Right lobe of liver (tissue), 6 donors: ENCODE measurements around the gene CACNA2D2. TPM values are rescaled to one million over a fixed set of nuclear protein-coding genes. Genes with fewer than 3 reads are reported as not detected.

Experiments
- ATAC-seq, 4 donors: fragments of 200-7000 bp; cut with Tn5 transposase; one replicate each; pipeline ENCODE4 v1.9.1; 2020; ENCODE audit warnings: mild to moderate bottlenecking in 4 of 4, moderate library complexity in 4 of 4
- DNase-seq, 3 donors: peaks; one replicate each; pipeline ENCODE4 v3.0.0-alpha.2; 2020
- H3K27ac ChIP-seq, 3 donors: fragments of 200-600 bp; one replicate each; pipeline ENCODE4 v1.8.0; 2022
- H3K27me3 ChIP-seq, 2 donors: fragments of 200-600 bp; one replicate each; pipeline ENCODE4 v1.8.0; 2022
- H3K36me3 ChIP-seq, 4 donors: fragments of 200-600 bp; sonication (generic) in 1 of 4; one replicate each; pipeline versions ENCODE4 v1.5.1 to v1.8.0; 2017 to 2022; ENCODE audit warnings: control low read depth in 1 of 4
- H3K4me1 ChIP-seq, 4 donors: fragments of 200-600 bp; sonication (generic) in 1 of 4; one replicate each; pipeline versions ENCODE4 v1.5.1 to v1.8.0; 2017 to 2022; ENCODE audit warnings: control low read depth in 1 of 4
- H3K4me3 ChIP-seq, 3 donors: fragments of 200-600 bp; one replicate each; pipeline ENCODE4 v1.8.0; 2022
- H3K9me3 ChIP-seq, 4 donors: fragments of 200-600 bp; sonication (generic) in 1 of 4; one replicate each; pipeline versions ENCODE4 v1.5.1 to v1.8.0; 2017 to 2022; ENCODE audit warnings: control low read depth in 1 of 4
- POLR2A ChIP-seq: fragments of 450-650 bp; IDR thresholded peaks from one replicate; pipeline ENCODE4 v1.6.1; 2017; ENCODE audit warnings: antibody characterized with exemption, mild to moderate bottlenecking
- WGBS: methylation state at CpG from one replicate; pipeline ENCODE4 v1.1.6; 2018; ENCODE audit warnings: low coverage, low lambda C conversion rate; ENCODE audit not compliant: insufficient coverage; ENCODE audit errors: missing lambda C conversion rate; 5-methylcytosine and 5-hydroxymethylcytosine counted together
- intact Hi-C, 2 donors: fragments of 100-400 bp; cut with DNase I; formaldehyde crosslinking; loops; one replicate each; pipeline versions ENCODE4 v1.11.2 to v1.14.1; 2022
- total RNA-seq, 6 experiments: library from RNA; depleted of rRNA in 2 of 6; stranded (reverse); fragments of >200 nt in 2 of 6; fragmentation: NEBNext Ultra II Directional in 3 of 6; extraction: Animal tissue kit (Norgen Biotek cat#: 25700) in 3 of 6; gene quantifications; one replicate each; pipeline versions ENCODE4 v1.1.0 to v1.2.4, GENCODE V29; 2016 to 2023
- TF ChIP-seq, protein P1 (sequence below), 4 donors: fragments of 200-600 bp in 3 of 4; fragments of 450-650 bp in 1 of 4; IDR thresholded peaks; one replicate each; pipeline versions ENCODE4 v1.5.1 to v1.8.0; 2016 to 2022; ENCODE audit warnings: antibody characterized with exemption in 4 of 4, mild to moderate bottlenecking in 2 of 4
- donor health status: DM: no; HTN: yes; CAD: no.
- donor health status: DM: no; HTN: no; CAD: no.
- donor health status: DM: no; HTN: no; CAD: no.
- donor health status: DM: no; HTN: yes; CAD: no.
- donor health status: DM: no; HTN: yes; CAD: no.

Gene CACNA2D2
- total RNA-seq, 6 experiments from 2014 or later: 0.06 to 0.39 (median 0.26) TPM; not detected in 1

DNA sequence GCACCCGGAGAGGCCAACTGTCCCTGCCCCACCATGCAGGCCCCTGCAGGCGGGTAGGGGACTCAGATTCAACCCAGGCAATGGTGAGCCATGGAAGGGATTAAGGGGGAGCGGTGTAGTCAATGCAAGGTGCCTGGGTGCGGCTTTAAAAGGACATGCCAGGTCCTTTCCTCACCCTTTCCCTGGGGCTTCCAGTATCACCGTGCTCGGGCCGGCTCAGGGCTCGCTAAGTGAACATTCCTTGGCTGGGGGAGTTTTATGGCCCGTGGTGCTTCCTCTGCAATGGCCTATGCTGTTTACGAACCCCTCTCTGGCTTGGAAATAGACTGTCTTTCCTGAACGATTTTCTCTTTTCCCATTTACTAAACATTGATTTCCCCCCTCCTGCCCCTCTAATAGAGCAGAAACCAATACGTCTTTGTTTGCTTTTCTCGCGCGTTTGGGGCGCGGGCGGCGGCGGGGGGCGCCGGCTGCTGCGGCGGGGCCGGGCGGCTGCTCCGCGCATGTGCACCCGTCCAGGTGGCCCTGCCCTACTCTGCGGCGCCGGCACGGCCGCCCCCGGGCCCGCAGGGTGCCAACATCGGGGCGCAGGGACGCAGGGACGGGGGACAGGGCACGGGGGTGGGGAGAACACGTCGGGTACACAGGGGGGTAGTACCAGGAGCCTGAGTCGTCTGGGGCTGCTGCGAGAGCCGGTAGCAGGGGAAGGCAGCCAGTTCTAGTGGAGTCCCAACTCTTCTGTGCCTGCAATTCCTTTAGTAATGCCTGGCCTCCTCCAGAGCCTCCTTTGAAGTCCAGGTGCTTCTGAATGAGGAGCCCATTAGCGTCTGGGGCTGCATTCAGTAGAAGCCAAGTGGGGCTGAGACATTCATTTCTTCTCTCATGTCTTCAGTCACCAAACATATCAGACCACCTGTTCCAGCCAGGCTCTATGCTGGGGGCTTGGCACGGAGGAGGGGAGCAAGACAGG is 26.9 kb upstream of the CACNA2D2 start:
- Histone ChIP-seq H3K4me3 (no peak overlapping the region), H3K27ac (no peak overlapping the region), H3K27me3 (no peaks in the 10 kb centered on the region), H3K9me3 (no peaks in the 10 kb centered on the region), H3K4me1 (no peaks in the 10 kb centered on the region), H3K36me3 (no peaks in the 10 kb centered on the region)
- TF ChIP-seq, protein P1, sequence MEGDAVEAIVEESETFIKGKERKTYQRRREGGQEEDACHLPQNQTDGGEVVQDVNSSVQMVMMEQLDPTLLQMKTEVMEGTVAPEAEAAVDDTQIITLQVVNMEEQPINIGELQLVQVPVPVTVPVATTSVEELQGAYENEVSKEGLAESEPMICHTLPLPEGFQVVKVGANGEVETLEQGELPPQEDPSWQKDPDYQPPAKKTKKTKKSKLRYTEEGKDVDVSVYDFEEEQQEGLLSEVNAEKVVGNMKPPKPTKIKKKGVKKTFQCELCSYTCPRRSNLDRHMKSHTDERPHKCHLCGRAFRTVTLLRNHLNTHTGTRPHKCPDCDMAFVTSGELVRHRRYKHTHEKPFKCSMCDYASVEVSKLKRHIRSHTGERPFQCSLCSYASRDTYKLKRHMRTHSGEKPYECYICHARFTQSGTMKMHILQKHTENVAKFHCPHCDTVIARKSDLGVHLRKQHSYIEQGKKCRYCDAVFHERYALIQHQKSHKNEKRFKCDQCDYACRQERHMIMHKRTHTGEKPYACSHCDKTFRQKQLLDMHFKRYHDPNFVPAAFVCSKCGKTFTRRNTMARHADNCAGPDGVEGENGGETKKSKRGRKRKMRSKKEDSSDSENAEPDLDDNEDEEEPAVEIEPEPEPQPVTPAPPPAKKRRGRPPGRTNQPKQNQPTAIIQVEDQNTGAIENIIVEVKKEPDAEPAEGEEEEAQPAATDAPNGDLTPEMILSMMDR (IDR thresholded peaks at IDR 0.05): no peak
- TF ChIP-seq POLR2A: no peak
- ATAC-seq (no peak), DNase-seq (no peak)
- 7% methylated on average over 32 of the region's 48 CpGs for WGBS
- intact Hi-C loops: loop anchor here in 1 of 2 donors (10.0 kb wide), 1 partner anchor 155 kb away; no protein-coding TSS in a partner anchor

DNA sequence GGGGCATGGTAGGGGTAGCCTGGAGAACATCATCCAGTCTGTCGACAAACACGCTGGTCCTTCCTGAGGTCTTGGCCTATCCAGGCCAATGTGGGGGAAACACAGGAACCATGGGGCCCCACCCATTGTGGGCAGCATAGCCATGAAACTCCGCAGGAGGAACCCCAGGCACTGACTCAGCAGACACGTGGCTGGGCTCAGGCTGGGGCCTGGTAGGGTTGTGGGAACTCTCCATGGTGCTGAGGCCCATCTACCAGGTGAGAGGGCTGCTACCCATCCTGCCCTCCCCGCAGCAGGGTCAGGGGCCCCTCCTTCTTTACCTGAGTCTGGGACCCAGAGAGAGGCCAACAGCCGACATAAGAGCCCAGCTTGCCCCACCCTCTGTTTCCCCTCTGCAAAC is 22.6 kb upstream of the CACNA2D2 start:
- H3K27ac ChIP-seq: no peak overlapping the region
- H3K36me3 ChIP-seq: no peaks in the 10 kb centered on the region
- no peaks in the 10 kb centered on the region for H3K27me3 ChIP-seq
- DNase-seq: peak in 1 of 3 donors; percentile 49
- no peak for TF ChIP-seq POLR2A
- TF ChIP-seq, protein P1 (IDR thresholded peaks at IDR 0.05): no peak
- no peaks in the 10 kb centered on the region for H3K4me1 ChIP-seq
- H3K9me3 ChIP-seq: no peaks in the 10 kb centered on the region
- no peak overlapping the region for H3K4me3 ChIP-seq
- intact Hi-C loops: no loop called here
- 40% methylated on average over 1 of the region's 6 CpGs for whole genome bisulfite sequencing
- peak; percentile 39 to 83 (median 58) for ATAC-seq

DNA sequence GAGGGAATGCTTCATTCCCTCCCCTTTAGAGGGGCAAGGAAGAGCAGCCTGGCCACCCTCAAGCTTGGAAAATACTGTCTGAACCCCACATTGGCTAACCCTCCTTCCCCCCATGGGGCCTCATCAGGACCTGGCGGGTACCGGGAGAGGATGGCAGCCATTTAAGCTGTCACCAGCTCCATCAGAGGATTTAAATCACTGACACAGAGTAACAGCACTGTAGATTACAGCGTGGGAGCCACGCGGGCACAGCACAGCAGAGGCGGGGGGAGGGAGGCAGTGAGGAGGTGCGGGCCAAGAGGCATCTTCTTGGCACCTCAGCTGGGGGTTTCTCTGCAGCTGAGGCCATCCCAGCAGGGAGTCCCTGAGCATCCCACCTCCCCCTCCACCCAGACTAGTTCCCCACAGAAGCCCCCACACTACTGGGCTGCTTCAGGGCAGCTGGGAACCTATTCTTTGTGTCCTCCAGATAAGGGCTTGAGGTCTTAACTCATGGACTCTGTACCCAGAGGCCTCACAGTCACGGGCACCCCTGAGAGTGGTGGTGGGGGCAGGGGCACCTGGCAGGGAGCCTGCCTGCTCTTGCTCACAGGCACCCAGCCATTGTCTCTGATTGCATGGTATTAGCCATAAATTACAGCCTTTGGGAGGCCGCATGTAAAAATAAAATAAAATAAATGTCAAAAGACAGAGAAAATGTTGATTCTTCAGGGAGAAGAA is 21.9 kb upstream of the CACNA2D2 start:
- no peak overlapping the region for H3K27ac ChIP-seq

GRCh38 chr3:50524746-50525145 is 21.3 kb upstream of the CACNA2D2 start:
- no peak for TF ChIP-seq POLR2A
- 50% methylated on average over 2 of the region's 5 CpGs for WGBS
- Histone ChIP-seq H3K4me1 (no peaks in the 10 kb centered on the region), H3K4me3 (no peak overlapping the region), H3K27ac (no peak overlapping the region), H3K9me3 (no peaks in the 10 kb centered on the region), H3K36me3 (no peaks in the 10 kb centered on the region), H3K27me3 (no peaks in the 10 kb centered on the region)
- DNase-seq (no peak), ATAC-seq (no peak)
- intact Hi-C loops: no loop called here

More for the DNA sequence above, 21.9 kb upstream of the CACNA2D2 start:
- H3K9me3 ChIP-seq: no peaks in the 10 kb centered on the region
- no peaks in the 10 kb centered on the region for H3K4me1 ChIP-seq
- H3K36me3 ChIP-seq: no peaks in the 10 kb centered on the region
- no peak for TF ChIP-seq POLR2A
- TF ChIP-seq, protein P1 (IDR thresholded peaks at IDR 0.05): no peak
- 50% methylated on average over 2 of the region's 9 CpGs for WGBS
- H3K27me3 ChIP-seq: no peaks in the 10 kb centered on the region
- no peak overlapping the region for H3K4me3 ChIP-seq
- no peak for ATAC-seq
- no peak for DNase-seq
- intact Hi-C loops: no loop called here
